Measurements from ENCODE around the gene HIPK1. TPM values are rescaled to one million over a fixed set of nuclear protein-coding genes. Genes with fewer than 3 reads are reported as not detected.

Gene HIPK1
- total and polyA plus RNA-seq, 2 of the 13 experiments (the other 11 are each of a cell fraction or from before 2014, with no cell fraction given), result 20.8 to 33.4 TPM

DNA sequence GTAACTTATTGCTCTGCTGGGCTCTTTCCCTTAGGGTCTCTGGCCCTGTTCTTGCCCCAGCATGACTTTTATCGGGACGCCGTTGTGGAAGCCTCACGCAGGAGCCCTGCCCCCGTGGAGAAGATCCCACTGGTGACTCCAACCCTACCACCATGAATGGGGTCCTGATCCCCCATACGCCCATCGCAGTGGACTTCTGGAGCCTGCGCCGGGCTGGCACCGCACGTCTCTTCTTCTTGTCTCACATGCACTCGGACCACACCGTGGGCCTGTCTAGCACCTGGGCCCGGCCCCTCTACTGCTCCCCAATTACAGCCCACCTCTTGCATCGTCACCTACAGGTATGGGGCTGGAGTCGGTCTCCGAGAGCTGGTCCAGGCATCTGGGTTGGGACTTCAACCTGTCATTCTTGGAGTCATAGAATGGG lies 23.7 kb upstream of the HIPK1 start (continued):
- TF ChIP-seq, protein P1, sequence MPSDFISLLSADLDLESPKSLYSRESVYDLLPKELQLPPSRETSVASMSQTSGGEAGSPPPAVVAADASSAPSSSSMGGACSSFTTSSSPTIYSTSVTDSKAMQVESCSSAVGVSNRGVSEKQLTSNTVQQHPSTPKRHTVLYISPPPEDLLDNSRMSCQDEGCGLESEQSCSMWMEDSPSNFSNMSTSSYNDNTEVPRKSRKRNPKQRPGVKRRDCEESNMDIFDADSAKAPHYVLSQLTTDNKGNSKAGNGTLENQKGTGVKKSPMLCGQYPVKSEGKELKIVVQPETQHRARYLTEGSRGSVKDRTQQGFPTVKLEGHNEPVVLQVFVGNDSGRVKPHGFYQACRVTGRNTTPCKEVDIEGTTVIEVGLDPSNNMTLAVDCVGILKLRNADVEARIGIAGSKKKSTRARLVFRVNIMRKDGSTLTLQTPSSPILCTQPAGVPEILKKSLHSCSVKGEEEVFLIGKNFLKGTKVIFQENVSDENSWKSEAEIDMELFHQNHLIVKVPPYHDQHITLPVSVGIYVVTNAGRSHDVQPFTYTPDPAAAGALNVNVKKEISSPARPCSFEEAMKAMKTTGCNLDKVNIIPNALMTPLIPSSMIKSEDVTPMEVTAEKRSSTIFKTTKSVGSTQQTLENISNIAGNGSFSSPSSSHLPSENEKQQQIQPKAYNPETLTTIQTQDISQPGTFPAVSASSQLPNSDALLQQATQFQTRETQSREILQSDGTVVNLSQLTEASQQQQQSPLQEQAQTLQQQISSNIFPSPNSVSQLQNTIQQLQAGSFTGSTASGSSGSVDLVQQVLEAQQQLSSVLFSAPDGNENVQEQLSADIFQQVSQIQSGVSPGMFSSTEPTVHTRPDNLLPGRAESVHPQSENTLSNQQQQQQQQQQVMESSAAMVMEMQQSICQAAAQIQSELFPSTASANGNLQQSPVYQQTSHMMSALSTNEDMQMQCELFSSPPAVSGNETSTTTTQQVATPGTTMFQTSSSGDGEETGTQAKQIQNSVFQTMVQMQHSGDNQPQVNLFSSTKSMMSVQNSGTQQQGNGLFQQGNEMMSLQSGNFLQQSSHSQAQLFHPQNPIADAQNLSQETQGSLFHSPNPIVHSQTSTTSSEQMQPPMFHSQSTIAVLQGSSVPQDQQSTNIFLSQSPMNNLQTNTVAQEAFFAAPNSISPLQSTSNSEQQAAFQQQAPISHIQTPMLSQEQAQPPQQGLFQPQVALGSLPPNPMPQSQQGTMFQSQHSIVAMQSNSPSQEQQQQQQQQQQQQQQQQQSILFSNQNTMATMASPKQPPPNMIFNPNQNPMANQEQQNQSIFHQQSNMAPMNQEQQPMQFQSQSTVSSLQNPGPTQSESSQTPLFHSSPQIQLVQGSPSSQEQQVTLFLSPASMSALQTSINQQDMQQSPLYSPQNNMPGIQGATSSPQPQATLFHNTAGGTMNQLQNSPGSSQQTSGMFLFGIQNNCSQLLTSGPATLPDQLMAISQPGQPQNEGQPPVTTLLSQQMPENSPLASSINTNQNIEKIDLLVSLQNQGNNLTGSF (CRISPR knock-in tag; IDR thresholded peaks at IDR 0.05), result no peak; the same call in 1 of the 2 replicates
- TF ChIP-seq SALL1 (CRISPR knock-in tag; IDR thresholded peaks at IDR 0.05) (no peak), ZNF629 (CRISPR knock-in tag; conservative IDR thresholded peaks at IDR 0.05) (no peak), ZNF562 (CRISPR knock-in tag; IDR thresholded peaks at IDR 0.05; ENCODE audit: borderline replicate concordance) (no peak), HMG20B (CRISPR knock-in tag; conservative IDR thresholded peaks at IDR 0.05) (no peak), DR1 (CRISPR knock-in tag; IDR thresholded peaks at IDR 0.05) (no peak), CCAR2 (optimal IDR thresholded peaks at IDR 0.05; ENCODE audit: low read depth, low read length) (no peak), ZC3H13 (CRISPR knock-in tag; IDR thresholded peaks at IDR 0.05) (no peak), SNAPC2 (CRISPR knock-in tag; IDR thresholded peaks at IDR 0.05) (no peak; the same call in 1 of the 2 replicates), NKX3-1 (CRISPR knock-in tag; IDR thresholded peaks at IDR 0.05) (0 out of 2 replicates have a peak, but pooled peaks have one; percentile 4)
- TF ChIP-seq, protein P2, sequence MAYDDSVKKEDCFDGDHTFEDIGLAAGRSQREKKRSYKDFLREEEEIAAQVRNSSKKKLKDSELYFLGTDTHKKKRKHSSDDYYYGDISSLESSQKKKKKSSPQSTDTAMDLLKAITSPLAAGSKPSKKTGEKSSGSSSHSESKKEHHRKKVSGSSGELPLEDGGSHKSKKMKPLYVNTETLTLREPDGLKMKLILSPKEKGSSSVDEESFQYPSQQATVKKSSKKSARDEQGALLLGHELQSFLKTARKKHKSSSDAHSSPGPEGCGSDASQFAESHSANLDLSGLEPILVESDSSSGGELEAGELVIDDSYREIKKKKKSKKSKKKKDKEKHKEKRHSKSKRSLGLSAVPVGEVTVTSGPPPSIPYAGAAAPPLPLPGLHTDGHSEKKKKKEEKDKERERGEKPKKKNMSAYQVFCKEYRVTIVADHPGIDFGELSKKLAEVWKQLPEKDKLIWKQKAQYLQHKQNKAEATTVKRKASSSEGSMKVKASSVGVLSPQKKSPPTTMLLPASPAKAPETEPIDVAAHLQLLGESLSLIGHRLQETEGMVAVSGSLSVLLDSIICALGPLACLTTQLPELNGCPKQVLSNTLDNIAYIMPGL (CRISPR knock-in tag; IDR thresholded peaks at IDR 0.05; ENCODE audit: borderline replicate concordance in 1 of 2, low read depth in 1 of 2), result peak in 1 of 2 experiments; percentile 18; a peak in 1 of 4 replicates
- TF ChIP-seq, protein P3, sequence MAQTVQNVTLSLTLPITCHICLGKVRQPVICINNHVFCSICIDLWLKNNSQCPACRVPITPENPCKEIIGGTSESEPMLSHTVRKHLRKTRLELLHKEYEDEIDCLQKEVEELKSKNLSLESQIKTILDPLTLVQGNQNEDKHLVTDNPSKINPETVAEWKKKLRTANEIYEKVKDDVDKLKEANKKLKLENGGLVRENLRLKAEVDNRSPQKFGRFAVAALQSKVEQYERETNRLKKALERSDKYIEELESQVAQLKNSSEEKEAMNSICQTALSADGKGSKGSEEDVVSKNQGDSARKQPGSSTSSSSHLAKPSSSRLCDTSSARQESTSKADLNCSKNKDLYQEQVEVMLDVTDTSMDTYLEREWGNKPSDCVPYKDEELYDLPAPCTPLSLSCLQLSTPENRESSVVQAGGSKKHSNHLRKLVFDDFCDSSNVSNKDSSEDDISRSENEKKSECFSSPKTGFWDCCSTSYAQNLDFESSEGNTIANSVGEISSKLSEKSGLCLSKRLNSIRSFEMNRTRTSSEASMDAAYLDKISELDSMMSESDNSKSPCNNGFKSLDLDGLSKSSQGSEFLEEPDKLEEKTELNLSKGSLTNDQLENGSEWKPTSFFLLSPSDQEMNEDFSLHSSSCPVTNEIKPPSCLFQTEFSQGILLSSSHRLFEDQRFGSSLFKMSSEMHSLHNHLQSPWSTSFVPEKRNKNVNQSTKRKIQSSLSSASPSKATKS (CRISPR knock-in tag; IDR thresholded peaks at IDR 0.05), result no peak
- TF ChIP-seq, protein P4, sequence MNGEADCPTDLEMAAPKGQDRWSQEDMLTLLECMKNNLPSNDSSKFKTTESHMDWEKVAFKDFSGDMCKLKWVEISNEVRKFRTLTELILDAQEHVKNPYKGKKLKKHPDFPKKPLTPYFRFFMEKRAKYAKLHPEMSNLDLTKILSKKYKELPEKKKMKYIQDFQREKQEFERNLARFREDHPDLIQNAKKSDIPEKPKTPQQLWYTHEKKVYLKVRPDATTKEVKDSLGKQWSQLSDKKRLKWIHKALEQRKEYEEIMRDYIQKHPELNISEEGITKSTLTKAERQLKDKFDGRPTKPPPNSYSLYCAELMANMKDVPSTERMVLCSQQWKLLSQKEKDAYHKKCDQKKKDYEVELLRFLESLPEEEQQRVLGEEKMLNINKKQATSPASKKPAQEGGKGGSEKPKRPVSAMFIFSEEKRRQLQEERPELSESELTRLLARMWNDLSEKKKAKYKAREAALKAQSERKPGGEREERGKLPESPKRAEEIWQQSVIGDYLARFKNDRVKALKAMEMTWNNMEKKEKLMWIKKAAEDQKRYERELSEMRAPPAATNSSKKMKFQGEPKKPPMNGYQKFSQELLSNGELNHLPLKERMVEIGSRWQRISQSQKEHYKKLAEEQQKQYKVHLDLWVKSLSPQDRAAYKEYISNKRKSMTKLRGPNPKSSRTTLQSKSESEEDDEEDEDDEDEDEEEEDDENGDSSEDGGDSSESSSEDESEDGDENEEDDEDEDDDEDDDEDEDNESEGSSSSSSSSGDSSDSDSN (CRISPR knock-in tag; IDR thresholded peaks at IDR 0.05), result peak; percentile 3; the same call in 1 of the 2 replicates
